Measurements from ENCODE around the gene VSTM2L. TPM values are rescaled to one million over a fixed set of nuclear protein-coding genes. Genes with fewer than 3 reads are reported as not detected.

Gene VSTM2L
- total RNA-seq, 2 experiments from 2014 or later: 0.17 TPM; not detected in 1

DNA sequence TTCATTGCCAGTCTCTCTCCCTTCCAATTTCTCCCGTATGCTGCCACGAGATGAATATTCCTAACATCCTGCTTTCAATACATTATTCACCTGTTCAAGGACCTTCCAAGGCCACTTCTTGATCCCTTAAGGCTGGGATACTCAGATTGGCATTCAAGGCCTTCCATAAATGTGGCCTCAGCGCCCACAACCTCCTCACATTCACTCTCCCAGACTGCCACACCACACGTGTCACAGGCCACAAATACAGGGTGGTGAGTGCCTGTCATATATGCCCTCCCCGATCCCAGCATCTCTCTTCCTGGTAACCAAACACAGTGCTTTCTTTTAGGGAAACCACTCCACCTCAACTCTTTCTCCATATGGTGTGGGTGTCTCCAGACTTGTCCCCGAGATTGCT lies 74.9 kb downstream of the VSTM2L start:
- Histone ChIP-seq H2AFZ (ENCODE audit: low read length) (no peak overlapping the region), H3K4me3 (ENCODE audit: low read depth, low read length, poor library complexity, severe bottlenecking) (no peak overlapping the region), H3K4me2 (ENCODE audit: low read length) (no peak overlapping the region), H3K4me1 (ENCODE audit: insufficient read depth, low read length, poor library complexity, severe bottlenecking) (no peaks in the 10 kb centered on the region), H4K20me1 (ENCODE audit: insufficient read depth, low read length) (no peaks in the 10 kb centered on the region), H3K36me3 (ENCODE audit: insufficient read depth, low read length) (peaks cover 4% of the 10 kb centered on the region; the same call in 1 of the 2 replicates), H3K9me3 (ENCODE audit: low read length) (no peaks in the 10 kb centered on the region), H3K9me2 (ENCODE audit: insufficient read depth, low read length) (no peaks in the 10 kb centered on the region), H3K79me2 (ENCODE audit: insufficient read depth, low read depth, low read length) (no peaks in the 10 kb centered on the region), H3K27ac (ENCODE audit: low read depth, low read length, poor library complexity, severe bottlenecking) (no peak overlapping the region)
- BruUV-seq (replicated peaks): no TSS peak
- ChIA-PET POLR2A (interaction anchor here (0.7 kb wide), 1 partner anchor 9 kb away, joined by 3 read pairs; no protein-coding TSS in a partner anchor), CTCF (ENCODE audit: unreplicated experiment) (no interaction called here)
- TF ChIP-seq, protein P1, sequence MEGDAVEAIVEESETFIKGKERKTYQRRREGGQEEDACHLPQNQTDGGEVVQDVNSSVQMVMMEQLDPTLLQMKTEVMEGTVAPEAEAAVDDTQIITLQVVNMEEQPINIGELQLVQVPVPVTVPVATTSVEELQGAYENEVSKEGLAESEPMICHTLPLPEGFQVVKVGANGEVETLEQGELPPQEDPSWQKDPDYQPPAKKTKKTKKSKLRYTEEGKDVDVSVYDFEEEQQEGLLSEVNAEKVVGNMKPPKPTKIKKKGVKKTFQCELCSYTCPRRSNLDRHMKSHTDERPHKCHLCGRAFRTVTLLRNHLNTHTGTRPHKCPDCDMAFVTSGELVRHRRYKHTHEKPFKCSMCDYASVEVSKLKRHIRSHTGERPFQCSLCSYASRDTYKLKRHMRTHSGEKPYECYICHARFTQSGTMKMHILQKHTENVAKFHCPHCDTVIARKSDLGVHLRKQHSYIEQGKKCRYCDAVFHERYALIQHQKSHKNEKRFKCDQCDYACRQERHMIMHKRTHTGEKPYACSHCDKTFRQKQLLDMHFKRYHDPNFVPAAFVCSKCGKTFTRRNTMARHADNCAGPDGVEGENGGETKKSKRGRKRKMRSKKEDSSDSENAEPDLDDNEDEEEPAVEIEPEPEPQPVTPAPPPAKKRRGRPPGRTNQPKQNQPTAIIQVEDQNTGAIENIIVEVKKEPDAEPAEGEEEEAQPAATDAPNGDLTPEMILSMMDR (conservative IDR thresholded peaks at IDR 0.05; ENCODE audit: low read length): no peak
- TF ChIP-seq EZH2phosphoT487 (IDR thresholded peaks at IDR 0.05; ENCODE audit: borderline replicate concordance, low read depth, low read length): no peak
- intact Hi-C loops (cut with micrococcal nuclease; ENCODE audit: unreplicated experiment): no loop called here
- DNase-seq (ENCODE audit: low spot score): no peak

DNA sequence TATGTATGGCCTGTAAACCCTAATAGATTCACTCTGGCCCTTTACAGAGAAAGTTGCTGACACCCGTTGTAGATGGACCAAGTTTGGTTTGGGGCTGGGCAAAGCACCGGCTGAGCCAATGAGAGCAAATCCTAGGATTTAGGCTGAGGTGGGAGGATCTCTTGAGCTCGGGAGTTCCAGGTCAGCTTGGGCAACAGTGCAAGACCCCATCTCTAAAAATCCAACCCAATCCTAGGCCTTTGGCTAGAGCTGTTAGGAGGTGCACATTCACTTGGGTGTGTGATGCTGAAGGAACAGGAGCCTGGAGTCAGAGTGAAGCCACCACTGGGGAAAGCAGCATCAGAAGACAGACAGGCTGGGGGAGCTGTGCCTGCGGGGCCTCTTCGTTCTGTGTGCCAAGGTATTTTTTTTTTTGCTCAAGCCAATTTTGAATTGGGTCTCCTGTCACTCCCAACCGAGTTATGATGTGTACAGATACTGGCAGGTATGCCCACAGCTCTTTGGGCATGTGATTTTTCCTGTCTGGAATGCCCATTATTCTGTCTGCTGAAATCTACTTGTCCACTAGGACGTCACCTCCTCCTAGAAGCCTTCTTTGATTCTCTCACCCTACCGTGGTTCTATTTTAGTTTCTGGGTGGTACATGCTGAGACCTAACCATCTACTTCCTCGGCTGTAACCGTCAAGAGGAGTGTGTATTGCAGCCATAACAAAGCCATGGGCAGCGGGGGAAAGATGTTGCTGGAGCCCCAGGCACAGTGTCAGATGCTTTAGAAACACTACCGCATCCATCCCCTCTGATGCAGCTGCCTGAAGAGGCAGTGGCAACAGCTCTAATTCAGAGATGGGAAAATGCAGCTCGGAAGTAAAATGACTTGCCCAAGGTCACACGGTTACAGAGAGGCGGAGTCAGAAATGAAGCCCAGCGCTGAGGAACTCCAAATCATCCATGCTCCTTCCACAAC lies 76.4 kb downstream of the VSTM2L start:
- H3K79me2 ChIP-seq (ENCODE audit: insufficient read depth, low read depth, low read length): no peaks in the 10 kb centered on the region
- intact Hi-C loops (cut with micrococcal nuclease; ENCODE audit: unreplicated experiment): no loop called here
- no TSS peak for BruUV-seq (replicated peaks)
- ChIA-PET CTCF (ENCODE audit: unreplicated experiment) (no interaction called here), POLR2A (interaction anchor here (1.0 kb wide), 1 partner anchor 10 kb away, joined by 3 read pairs; no protein-coding TSS in a partner anchor)
- H3K9me2 ChIP-seq (ENCODE audit: insufficient read depth, low read length): no peaks in the 10 kb centered on the region
- DNase-seq (ENCODE audit: low spot score): no peak
- H3K4me1 ChIP-seq (ENCODE audit: insufficient read depth, low read length, poor library complexity, severe bottlenecking): no peaks in the 10 kb centered on the region
- no peak overlapping the region for H2AFZ ChIP-seq (ENCODE audit: low read length)
- no peaks in the 10 kb centered on the region for H4K20me1 ChIP-seq (ENCODE audit: insufficient read depth, low read length)
- no peak overlapping the region for H3K27ac ChIP-seq (ENCODE audit: low read depth, low read length, poor library complexity, severe bottlenecking)
- H3K4me2 ChIP-seq (ENCODE audit: low read length): no peak overlapping the region
- no peak overlapping the region for H3K4me3 ChIP-seq (ENCODE audit: low read depth, low read length, poor library complexity, severe bottlenecking)
- no peaks in the 10 kb centered on the region for H3K9me3 ChIP-seq (ENCODE audit: low read length)
- TF ChIP-seq, protein P1 (conservative IDR thresholded peaks at IDR 0.05; ENCODE audit: low read length): no peak
- TF ChIP-seq EZH2phosphoT487 (IDR thresholded peaks at IDR 0.05; ENCODE audit: borderline replicate concordance, low read depth, low read length): no peak
- peaks cover 7% of the 10 kb centered on the region; the same call in 1 of the 2 replicates for H3K36me3 ChIP-seq (ENCODE audit: insufficient read depth, low read length)

DNA sequence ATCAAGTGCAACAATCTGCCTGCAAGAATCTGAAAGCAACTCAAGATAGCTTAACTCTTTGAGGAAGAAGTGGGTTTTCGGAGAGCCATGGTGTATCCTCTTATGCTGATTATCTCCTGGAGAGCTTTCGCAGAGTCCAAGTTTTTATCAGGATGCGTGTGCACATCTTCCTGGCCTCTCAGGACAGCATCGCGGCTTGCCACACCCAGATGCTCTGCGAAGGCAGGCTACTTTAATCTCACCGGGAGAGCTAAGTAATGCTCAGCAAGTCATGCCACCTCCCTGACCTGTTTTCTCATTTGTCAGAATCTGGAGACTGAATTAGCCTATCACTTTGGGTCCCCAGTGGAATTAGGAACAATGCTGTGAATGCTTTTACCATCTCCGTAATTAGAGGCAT lies 77.5 kb downstream of the VSTM2L start:
- Histone ChIP-seq H3K36me3 (ENCODE audit: insufficient read depth, low read length) (peaks cover 7% of the 10 kb centered on the region; the same call in 1 of the 2 replicates), H3K9me3 (ENCODE audit: low read length) (no peaks in the 10 kb centered on the region), H3K79me2 (ENCODE audit: insufficient read depth, low read depth, low read length) (no peaks in the 10 kb centered on the region), H3K27ac (ENCODE audit: low read depth, low read length, poor library complexity, severe bottlenecking) (no peak overlapping the region), H3K9me2 (ENCODE audit: insufficient read depth, low read length) (no peaks in the 10 kb centered on the region), H4K20me1 (ENCODE audit: insufficient read depth, low read length) (no peaks in the 10 kb centered on the region), H3K4me1 (ENCODE audit: insufficient read depth, low read length, poor library complexity, severe bottlenecking) (no peaks in the 10 kb centered on the region), H3K4me2 (ENCODE audit: low read length) (no peak overlapping the region), H3K4me3 (ENCODE audit: low read depth, low read length, poor library complexity, severe bottlenecking) (no peak overlapping the region), H2AFZ (ENCODE audit: low read length) (no peak overlapping the region)
- CTCF ChIA-PET (ENCODE audit: unreplicated experiment): no interaction called here
- DNase-seq (ENCODE audit: low spot score): no peak
- TF ChIP-seq EZH2phosphoT487 (IDR thresholded peaks at IDR 0.05; ENCODE audit: borderline replicate concordance, low read depth, low read length): no peak
- TF ChIP-seq, protein P1 (conservative IDR thresholded peaks at IDR 0.05; ENCODE audit: low read length): no peak
- no TSS peak for BruUV-seq (replicated peaks)
- POLR2A ChIA-PET: interaction anchor here (1.0 kb wide), 1 partner anchor 11 kb away, joined by 3 read pairs; no protein-coding TSS in a partner anchor
- intact Hi-C loops (cut with micrococcal nuclease; ENCODE audit: unreplicated experiment): no loop called here

All from OCI-LY7 (cell line).